HepG2 (cell line): ENCODE results near the gene TRAF5.

Source experiments
- PBX2 ChIP-seq: IDR thresholded peaks from 2 replicates; pipeline ENCODE4 v1.6.1; 2016; ENCODE audit warnings: control low read depth
- POLR2A ChIP-seq, 2 experiments: IDR thresholded peaks; 2 replicates each; pipeline ENCODE4 v1.6.1; 2011; ENCODE audit warnings: low read depth in 2 of 2, low read length in 2 of 2, mild to moderate bottlenecking in 1 of 2, moderate library complexity in 1 of 2; ENCODE audit not compliant: insufficient read depth in 1 of 2
- TAF1 ChIP-seq: sonication (generic); formaldehyde crosslinking; IDR thresholded peaks from 2 replicates; pipeline ENCODE4 v1.4.0; 2020; ENCODE audit warnings: missing genetic modification reagents
- ZNF577 ChIP-seq: sonication (generic); formaldehyde crosslinking; IDR thresholded peaks from 2 replicates; pipeline ENCODE4 v1.4.0; 2020; ENCODE audit warnings: mild to moderate bottlenecking, low read depth, missing genetic modification reagents, borderline replicate concordance

- TF ChIP-seq POLR2A (IDR thresholded peaks at IDR 0.05; ENCODE audit: insufficient read depth in 1 of 2, low read depth in 2 of 2, low read length in 2 of 2) (no peak), PBX2 (CRISPR knock-in tag) (no peak), TAF1 (CRISPR knock-in tag) (no peak), ZNF577 (CRISPR knock-in tag) (no peak)
These were observed 45.8 kb downstream of the TRAF5 start for GRCh38 chr1:211372463-211372862.
